HG02571 (cell line): ENCODE measurements around the gene TMIGD2.
"Not testable (repeated sequence)": the region's sequence is repeated elsewhere in the genome, so short reads cannot be mapped to it uniquely, and the experiment has no call there.

Experiments used
- ATAC-seq: cut with Tn5 transposase; IDR thresholded peaks from one replicate; pipeline ENCODE4 v1.9.1; 2021; ENCODE audit warnings: mild to moderate bottlenecking, moderate library complexity; ENCODE audit not compliant: unreplicated experiment

TMIGD2 gene

GRCh38 chr19:4297901-4298809 lies 4.0 kb downstream of the TMIGD2 start:
- no peak for ATAC-seq

GRCh38 chr19:4295972-4296771 lies 6.0 kb downstream of the TMIGD2 start:
- no peak for ATAC-seq

GRCh38 chr19:4294389-4294788 lies 7.8 kb downstream of the TMIGD2 start:
- ATAC-seq = no peak

DNA sequence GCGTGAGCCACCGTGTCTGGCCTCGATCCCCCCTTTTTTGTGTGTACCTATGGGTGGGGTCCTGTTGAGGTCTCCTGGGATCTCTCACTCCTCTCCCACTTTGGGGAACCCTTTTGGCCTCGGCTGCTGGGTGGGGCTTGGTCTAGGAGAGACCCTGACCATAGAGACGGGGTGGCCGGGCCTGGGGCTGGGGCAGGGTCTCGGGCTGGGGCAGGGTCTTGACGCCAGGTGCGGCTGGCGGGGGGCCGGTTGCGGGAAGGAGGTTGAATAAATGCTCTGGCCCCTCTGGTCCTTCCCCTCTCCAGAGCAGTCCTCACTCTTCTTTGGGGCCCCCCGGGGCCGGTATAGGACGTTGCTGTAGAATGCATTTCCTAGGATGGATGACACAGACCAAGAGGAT lies 9.7 kb downstream of the TMIGD2 start:
- ATAC-seq = no peak

DNA sequence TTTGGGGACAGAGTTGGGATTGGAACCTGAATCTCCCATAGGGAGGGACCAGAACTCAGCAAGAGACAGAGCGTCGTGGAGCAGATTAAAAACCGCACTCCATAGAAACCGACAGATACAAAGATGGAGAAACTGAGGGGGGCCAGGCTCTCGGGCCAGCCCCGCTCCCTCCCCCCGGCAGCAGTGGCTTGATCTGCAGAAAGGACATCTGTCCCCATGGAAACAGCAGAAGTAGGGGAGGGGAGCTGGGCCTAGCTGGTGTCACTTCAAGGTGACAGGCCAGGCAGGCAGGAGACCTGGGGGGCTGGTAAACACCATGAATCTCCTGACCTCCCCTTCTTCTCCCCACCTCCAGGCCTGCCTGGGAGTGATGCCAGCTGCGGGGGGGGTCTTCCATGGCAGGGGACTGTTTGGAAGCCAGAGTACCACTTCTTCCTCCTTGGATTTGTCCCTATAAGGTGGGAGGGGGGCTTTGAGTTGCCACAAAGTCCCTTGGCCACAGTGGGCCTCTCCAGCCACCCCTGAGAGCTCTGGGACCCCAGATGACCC lies 10.9 kb downstream of the TMIGD2 start:
- no peak for ATAC-seq

DNA sequence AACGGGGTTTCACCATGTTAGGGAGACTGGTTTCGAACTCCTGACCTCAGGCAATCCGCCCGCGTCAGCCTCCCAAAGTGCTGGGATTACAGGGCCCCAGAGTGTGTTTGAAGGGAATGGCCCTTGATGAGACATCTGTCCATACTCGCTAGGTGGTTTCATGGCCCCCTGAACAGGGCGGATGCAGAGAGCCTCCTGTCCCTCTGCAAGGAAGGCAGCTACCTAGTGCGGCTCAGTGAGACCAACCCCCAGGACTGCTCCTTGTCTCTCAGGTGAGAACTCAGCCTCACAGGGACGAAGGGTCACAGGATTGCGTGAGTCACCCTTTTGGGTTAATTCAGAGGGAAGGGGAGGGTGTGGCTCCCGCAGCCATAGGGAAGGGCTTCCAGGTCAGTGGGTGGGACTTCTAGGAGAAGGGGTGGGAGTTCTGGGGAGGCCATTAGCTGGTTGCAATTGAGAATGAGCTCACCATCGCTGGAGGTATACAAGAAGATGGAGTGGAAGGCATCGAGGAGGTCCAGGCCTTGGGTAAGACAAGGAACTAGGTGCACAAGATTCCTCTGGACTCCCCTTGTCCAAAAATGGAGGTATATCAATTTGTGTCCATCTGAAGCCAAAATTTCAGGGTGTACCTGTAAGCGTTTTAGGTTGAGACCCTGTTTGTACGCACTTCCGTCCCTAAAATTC lies 14.0 kb downstream of the TMIGD2 start:
- ATAC-seq = no peak

DNA sequence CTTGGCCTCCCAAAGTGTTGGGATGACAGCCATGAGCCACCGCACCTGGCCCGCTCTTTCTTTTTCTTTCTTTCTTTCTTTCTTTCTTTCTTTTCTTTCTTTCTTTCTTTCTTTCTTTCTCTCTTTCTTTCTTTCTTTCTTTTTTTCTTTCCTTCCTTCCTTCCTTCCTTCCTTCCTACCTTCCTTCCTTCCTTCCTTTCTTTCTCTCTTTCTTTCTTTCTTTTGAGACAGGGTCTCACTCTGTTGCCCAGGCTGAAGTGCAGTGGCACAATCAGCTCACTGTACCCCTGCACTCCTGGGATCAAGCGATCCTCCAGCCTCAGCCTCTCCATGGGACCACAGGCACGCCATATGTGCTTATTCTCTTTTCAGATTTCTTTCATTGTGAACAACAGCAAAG lies 16.0 kb downstream of the TMIGD2 start:
- not testable (repeated sequence) for ATAC-seq

GRCh38 chr19:4284974-4285373 lies 17.2 kb downstream of the TMIGD2 start:
- no peak for ATAC-seq

GRCh38 chr19:4284176-4284958 lies 17.8 kb downstream of the TMIGD2 start:
- no peak for ATAC-seq

GRCh38 chr19:4279530-4280422 lies 22.4 kb downstream of the TMIGD2 start:
- no peak for ATAC-seq

GRCh38 chr19:4279267-4279529 lies 23.0 kb downstream of the TMIGD2 start:
- ATAC-seq = no peak

- no peak for ATAC-seq
Measured at GRCh38 chr19:4278419-4279266, 23.5 kb downstream of the TMIGD2 start, which contains the start of gene SHD. SHD (plus strand) TSS chr19:4279266; CDS start chr19:4280064, 798 bp downstream.

DNA sequence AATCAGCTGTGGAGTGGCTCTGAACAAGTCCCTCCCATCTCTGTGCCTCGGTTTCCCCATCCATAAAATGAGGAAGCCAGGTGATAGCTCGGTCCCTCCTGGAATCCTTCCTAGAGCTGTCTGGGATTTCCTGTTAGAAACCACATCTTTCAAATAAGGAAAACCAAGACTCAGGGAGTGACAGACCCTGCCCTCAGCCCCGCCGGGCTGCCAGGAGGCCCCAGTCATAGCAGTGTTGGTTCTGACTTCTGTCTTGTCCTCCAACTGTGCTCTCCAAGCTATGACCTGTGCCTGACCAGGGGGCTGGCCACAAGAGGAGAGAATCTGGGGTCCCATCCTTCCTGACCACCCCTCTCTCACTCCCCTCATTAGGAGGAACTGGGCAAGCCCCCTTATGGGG lies 24.2 kb downstream of the TMIGD2 start:
- no peak for ATAC-seq

GRCh38 chr19:4277191-4277696 lies 24.9 kb downstream of the TMIGD2 start:
- no peak for ATAC-seq

DNA sequence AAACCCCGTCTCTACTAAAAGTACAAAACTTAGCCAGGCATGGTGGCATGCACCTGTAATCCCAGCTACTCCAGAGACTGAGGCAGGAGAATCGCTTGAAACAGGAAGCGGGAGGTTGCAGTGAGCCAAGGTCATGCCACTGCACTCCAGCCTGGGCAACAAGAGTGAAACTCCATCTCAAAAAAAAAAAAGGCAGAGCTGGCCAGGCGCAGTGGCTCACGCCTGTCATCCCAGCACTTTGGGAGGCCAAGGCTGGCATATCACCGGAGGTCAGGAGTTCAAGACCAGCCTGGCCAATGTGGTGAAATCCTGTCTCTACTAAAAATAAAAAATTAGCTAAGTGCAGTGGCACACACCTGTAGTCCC lies 27.9 kb downstream of the TMIGD2 start:
- ATAC-seq = not testable (repeated sequence)

DNA sequence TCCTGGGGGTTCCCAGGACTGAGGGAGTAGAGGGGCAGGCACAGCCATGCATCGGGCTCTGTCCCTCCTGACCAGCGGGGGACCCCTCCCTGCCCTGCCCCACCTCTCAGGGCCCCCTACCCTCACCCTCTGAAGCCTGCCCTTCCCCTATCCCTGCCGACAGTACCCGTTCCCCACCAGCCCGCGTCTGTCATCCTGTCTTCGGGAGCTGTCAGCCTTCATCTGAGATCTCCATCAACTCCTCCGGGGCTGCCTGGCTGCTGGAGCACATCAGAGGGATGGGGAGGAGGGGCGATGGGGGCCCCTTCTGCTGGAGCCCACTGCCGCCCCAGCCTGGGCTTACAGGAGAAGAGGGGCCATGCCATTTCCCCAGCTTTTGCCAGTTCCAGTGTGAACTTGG lies 29.3 kb downstream of the TMIGD2 start:
- no peak for ATAC-seq

GRCh38 chr19:4268816-4269430 lies 33.3 kb downstream of the TMIGD2 start:
- no peak for ATAC-seq
